GM21737 (cell line): ENCODE results near the gene KIAA1217.

Experiments
- ATAC-seq: cut with Tn5 transposase; IDR thresholded peaks from one replicate; pipeline ENCODE4 v1.9.1; 2021; ENCODE audit warnings: mild to moderate bottlenecking, moderate library complexity; ENCODE audit not compliant: unreplicated experiment

KIAA1217 gene

GRCh38 chr10:24208661-24209431 is at the start of gene KIAA1217:
TSS of gene KIAA1217 (plus strand) at chr10:24209138. CDS start at chr10:24209194, 56 bp downstream.
- no peak for ATAC-seq

DNA sequence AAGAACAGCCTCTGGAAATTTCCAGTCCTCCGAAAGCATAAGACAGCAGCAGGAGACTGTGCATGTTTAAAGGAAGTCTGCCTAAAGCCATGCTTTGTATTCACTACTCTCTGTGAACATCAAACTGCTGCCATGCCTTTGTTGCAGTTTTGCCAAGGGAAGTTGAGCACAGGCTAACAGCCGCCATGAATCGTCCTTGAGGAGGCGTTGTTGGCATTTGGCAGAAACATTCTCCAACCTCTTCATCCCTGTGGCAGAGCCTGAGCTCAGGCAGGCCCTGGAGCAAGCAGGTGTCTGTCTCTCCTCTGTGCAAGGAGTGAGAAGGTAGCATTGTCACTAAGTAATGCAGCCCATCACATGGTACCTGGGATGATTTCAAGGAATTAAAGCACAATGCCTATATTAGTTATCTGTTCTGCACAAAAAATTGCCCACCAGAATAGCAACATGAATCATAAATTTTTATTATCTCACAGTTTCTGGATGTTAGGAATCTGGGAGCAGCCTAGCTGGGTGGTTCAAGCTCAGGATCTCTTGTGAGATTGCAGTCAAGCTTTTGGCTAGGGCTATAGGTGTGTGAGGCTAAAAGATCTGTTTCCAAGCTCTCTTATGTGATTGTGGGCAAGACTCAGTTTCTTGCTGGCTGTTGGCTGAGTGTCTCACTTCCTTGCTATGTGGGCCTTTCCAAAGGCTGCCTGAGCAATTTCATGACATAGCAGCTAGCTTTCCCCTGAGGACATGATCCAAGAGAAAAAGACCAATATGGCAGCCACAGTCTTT is 46.5 kb upstream of the KIAA1217 start:
- no peak for ATAC-seq

DNA sequence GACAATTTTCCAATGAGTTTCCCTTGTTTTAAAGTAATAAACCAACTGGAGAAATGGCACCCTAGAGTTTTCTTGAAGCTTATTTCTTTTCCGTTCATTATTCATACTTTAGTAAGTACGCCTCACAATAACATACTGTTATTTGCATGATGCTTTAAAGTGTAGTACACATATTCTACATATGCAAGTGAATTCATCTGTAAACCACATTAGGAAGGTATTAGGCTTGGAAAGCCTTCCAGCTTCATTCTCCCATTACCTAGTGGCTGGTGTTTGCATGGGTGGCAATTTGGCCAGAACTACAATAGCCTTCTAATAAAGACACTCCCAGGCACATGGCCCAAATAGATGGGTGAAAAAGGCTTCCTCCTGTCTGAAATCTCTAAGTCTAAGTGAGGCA is 45.5 kb upstream of the KIAA1217 start:
- ATAC-seq, result no peak

- no peak for ATAC-seq
These were observed 40.4 kb upstream of the KIAA1217 start for GRCh38 chr10:24168258-24169170.

- ATAC-seq, result no peak
These were observed 38.7 kb upstream of the KIAA1217 start for GRCh38 chr10:24170199-24170598.

DNA sequence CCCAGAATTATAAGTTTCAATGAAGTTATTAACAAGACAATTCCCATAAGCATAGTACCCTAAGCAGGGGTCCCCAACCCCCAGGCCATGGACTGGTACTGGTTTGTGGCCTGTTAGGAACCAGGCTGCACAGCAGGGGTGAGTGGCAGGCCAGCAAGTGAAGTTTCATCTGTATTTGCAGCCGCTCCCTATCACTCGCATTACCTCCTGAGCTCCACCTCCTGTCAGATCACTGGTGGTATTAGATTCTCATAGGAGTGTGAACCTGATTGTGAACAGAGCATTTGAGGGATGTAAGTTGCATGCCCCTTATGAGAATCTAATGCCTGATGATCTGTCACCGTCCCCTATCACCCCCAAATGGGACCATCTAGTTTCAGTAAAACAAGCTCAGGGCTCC is 36.0 kb upstream of the KIAA1217 start:
- ATAC-seq, result no peak

GRCh38 chr10:24174014-24174413 is 34.9 kb upstream of the KIAA1217 start:
- no peak for ATAC-seq

DNA sequence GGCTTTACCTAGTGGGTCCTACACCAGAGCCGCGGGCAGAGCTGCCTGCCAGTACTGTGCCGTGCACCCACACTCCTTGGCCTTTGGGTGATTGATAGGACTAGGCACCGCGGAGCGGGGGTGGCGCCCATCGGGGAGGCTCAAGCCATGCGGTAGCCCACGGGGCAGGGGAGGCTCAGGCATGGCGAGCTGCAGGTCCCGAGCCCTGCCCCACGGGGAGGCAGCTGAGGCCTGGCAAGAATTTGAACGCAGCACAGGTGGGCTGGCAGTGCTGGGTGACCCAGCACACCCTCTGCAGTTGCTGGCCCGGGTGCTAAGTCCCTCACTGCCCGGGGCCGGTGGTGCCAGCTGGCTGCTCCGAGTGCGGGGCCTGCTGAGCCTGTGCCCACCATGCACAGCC is 32.3 kb upstream of the KIAA1217 start:
- no peak for ATAC-seq

DNA sequence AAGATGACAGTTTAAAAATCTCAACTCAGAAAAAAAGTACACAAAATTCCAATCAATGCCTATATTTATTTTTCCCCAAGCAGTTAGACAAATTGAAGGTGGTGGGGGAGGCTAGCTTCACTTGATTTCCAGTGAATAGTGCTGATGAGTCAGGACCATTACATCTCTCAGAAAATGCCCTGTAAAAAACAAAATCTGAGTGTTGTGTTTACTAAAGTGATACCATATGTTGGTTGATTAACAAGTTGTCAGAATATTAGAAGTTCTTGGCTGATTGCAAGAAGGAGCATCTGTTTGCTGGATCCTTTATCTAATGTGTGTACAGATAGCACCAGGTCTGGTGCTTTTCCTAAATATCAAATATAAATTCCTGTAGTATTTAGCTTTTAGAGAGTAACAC is 31.3 kb upstream of the KIAA1217 start:
- no peak for ATAC-seq

- no peak for ATAC-seq
These were observed 28.0 kb upstream of the KIAA1217 start for GRCh38 chr10:24180891-24181290.

- no peak for ATAC-seq
These were observed 24.5 kb upstream of the KIAA1217 start for GRCh38 chr10:24184455-24184854.

DNA sequence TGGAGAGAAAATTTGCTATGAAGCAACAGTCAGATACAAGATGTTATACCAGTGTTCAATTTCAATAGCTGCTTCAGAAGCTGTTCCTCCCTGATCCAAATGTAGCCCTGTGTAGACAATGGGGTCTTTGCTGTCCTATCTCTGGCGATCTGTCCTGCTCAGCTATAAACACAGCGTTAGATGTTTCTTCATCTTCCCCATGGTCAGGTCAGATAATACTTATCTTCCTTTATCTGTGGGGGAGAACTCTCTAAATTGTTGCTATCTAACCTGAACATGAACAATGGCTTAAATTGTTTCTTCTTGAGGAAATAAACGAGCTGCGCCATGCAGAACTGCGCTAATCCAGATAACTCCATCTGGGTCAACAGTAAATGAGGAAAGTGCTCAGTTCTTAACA is 15.6 kb upstream of the KIAA1217 start:
- ATAC-seq, result no peak

DNA sequence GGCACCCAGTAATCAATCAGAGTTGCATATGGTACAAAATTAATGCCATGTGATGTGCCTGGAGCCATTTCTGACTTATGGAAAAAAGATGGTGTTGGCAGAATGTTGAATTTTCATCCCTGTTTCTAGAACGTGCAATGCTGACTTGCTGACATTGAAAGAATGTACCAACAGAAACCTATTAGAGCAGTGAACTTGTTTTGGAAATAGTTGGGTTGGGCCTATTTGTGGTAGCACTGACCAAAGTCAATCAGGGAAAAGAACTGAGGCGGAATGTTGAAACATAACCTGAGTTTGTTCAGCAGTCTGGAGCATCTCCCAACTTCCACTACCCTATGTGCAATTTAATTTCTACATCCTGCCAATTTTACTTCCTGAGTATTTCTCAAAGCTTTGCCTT is 11.7 kb upstream of the KIAA1217 start:
- ATAC-seq, result no peak

DNA sequence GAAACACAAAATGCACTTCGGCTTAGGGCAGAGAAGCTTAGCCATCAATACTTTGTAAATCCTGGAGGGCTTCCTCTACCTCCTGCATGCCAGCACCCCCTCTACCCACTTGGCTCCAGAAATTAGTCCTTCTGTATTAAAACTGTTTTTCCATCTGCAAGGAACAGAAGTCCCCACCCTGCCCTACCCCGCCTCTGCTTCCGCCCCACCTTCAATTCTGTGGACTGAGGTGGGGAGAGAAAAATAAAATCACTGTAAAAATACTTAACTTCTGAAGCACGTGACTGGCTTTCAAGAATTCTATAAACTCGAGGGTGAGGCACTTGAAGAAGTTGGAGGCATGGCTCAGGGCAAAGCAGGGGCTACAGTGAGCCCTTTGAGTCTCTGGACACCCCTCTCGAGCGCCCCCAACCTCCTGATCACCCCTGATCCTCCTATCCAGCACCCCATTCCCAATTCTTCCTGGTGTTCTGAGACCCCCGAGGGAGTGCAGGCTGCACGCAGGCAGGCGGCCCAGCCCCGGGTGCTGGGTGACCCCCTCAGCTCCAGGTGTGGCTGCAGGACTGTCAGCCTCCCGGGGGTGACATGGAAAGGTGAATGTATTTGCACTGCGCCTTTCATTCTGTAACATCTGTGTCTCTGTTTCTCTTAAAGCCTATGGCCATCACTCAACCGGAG is 7.3 kb upstream of the KIAA1217 start:
- no peak for ATAC-seq

GRCh38 chr10:24202181-24202570 is 6.8 kb upstream of the KIAA1217 start:
- no peak for ATAC-seq

DNA sequence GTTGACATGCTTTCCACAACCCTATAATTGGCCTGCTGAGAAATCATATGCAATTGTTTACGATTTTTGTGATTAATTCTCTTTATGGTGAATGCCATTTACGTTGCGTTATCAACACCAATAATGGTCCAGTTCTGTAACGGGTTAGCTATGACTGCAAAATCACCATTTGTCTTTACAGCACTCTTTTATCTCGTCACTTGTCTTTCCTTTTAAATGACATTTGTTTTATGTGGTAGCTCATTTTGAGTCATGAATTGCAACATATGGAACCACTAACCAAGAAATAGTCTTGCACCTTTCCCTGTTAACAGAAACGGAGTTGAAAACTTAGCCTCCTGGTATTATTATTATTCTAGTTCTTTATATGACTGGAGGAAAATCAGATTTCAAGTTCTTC is 3.1 kb upstream of the KIAA1217 start:
- ATAC-seq, result no peak

GRCh38 chr10:24206334-24206733 is 2.6 kb upstream of the KIAA1217 start:
- no peak for ATAC-seq

DNA sequence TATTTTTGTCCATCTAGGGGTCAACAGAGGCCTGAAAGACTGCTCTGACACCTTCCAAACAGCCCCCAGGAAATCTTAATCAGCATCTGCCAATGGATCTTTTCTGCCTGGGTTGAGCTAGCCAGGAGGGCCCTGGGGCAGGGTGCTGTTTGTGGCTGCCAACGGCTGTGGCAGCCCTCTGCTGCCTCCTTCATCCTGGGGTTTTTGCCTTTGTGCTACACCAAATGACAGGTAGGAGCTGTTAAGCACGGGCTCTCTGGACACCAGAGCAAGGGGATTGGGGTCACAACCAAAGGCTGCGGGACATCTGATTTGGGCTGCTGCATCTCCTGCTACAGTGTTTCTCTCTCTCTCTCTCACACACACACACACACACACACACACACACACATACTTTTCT is 2.0 kb upstream of the KIAA1217 start:
- ATAC-seq, result no peak

GRCh38 chr10:24207341-24207740 is 1.6 kb upstream of the KIAA1217 start:
- no peak for ATAC-seq

- ATAC-seq, result no peak
These were observed 942 bp upstream of the KIAA1217 start for GRCh38 chr10:24207781-24208611.
